Tibial artery (tissue), 4 donors: ENCODE data around the gene TNS3.

Experiments
- DNase-seq, 2 donors: peaks; one replicate each; pipeline ENCODE4 v3.0.0-alpha.2; 2019
- H3K27ac ChIP-seq, 2 donors: fragments of 200-600 bp; sonication (generic) in 1 of 2; 1 replicate in 1 of 2; 2 replicates in 1 of 2; pipeline ENCODE4 v1.5.1; 2018 to 2019; ENCODE audit warnings: mild to moderate bottlenecking in 1 of 2
- H3K27me3 ChIP-seq, 2 donors: fragments of 200-600 bp; sonication (generic) in 1 of 2; one replicate each; pipeline versions ENCODE4 v1.5.1 to v1.6.0; 2016 to 2019
- H3K36me3 ChIP-seq, 3 donors: fragments of 200-600 bp; sonication (generic) in 2 of 3; one replicate each; pipeline ENCODE4 v1.5.1; 2016 to 2019; ENCODE audit warnings: mild to moderate bottlenecking in 2 of 3
- H3K4me1 ChIP-seq, 4 donors: fragments of 200-600 bp; sonication (generic) in 2 of 4; 1 replicate in 3 of 4; 2 replicates in 1 of 4; pipeline ENCODE4 v1.5.1; 2016 to 2019
- H3K4me3 ChIP-seq, 2 donors: fragments of 200-600 bp; sonication (generic) in 1 of 2; 1 replicate in 1 of 2; 2 replicates in 1 of 2; pipeline ENCODE4 v1.5.1; 2018 to 2019; ENCODE audit warnings: mild to moderate bottlenecking in 2 of 2
- H3K9me3 ChIP-seq, 3 donors: fragments of 200-600 bp; sonication (generic) in 1 of 3; one replicate each; pipeline ENCODE4 v1.5.1; 2016 to 2019
- intact Hi-C: fragments of 100-400 bp; cut with DNase I; formaldehyde crosslinking; loops from one replicate; pipeline ENCODE4 v1.15.0; 2023; ENCODE audit warnings: low total_unique reads
- TF ChIP-seq, protein P1 (sequence below), 2 experiments: fragments of 200-600 bp in 1 of 2; fragments of 450-650 bp in 1 of 2; IDR thresholded peaks; one replicate each; pipeline ENCODE4 v1.5.1; 2017 to 2019; ENCODE audit warnings: antibody characterized with exemption in 2 of 2, mild to moderate bottlenecking in 1 of 2, moderate library complexity in 1 of 2

The TNS3 gene

DNA sequence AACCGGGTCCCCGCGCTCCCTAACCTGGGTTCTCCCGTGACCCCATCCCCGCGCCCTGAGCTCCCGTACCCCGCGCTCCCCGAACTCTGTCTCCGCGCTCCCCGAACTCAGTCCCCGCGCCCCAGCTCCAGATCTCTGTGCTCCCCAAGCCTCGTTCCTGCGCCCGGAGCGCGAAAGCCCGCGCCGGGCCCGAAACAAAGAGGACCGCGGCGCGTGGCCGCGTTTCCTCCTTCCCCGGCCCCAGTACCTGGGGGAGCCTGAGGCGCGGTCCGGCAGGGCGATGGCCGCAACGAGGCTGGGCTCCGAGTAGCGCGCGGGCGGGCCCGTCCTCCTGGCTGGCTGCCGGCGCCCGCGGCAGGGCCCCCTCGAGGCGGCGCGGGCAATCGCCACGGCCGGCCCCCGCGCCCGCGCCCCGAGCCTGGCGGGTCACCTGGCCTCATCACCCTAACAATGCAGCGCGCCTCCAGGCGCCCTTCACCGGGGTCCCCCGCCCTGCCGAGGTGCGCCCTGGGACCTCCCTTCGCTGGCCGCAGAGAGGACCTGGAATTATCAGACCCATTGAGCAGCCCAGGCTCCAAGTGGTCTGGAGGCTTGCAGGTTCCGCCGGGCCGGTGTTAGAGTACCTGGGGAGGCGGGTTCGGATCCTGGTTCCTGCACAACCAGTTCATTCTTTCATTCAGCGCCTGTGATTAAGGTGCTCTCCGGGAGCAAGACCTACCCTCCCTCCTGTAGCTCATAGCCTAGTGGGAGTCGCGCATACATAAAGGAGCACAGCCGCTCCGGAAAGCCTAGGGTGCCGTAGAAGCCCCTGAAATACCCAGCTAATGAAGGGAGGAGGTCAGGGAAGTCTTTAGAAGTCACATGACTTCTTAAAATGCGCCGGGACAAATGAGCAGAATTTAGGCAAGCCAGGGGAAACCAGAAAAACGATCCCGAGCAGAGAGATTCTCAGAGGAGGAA is at the start of gene TNS3:
TSS of gene TNS3 (minus strand) at position 308 of the 960 bp plus-strand sequence. CDS start 142,475 bp downstream, outside the sequence.
- H3K36me3 ChIP-seq = no peaks in the 10 kb centered on the region
- no peaks in the 10 kb centered on the region for H3K9me3 ChIP-seq
- H3K4me1 ChIP-seq = peaks cover 0 to 84% (median 62%) of the 10 kb centered on the region in 4 donors
- intact Hi-C loops = loop anchor here (10.0 kb wide), 1 partner anchor 193 kb away; no protein-coding TSS in a partner anchor
- peak within 1 kb of the TSS; percentile 88 to 89 for H3K27ac ChIP-seq
- no peaks in the 10 kb centered on the region for H3K27me3 ChIP-seq
- H3K4me3 ChIP-seq = peak within 1 kb of the TSS; percentile 72
- TF ChIP-seq, protein P1, sequence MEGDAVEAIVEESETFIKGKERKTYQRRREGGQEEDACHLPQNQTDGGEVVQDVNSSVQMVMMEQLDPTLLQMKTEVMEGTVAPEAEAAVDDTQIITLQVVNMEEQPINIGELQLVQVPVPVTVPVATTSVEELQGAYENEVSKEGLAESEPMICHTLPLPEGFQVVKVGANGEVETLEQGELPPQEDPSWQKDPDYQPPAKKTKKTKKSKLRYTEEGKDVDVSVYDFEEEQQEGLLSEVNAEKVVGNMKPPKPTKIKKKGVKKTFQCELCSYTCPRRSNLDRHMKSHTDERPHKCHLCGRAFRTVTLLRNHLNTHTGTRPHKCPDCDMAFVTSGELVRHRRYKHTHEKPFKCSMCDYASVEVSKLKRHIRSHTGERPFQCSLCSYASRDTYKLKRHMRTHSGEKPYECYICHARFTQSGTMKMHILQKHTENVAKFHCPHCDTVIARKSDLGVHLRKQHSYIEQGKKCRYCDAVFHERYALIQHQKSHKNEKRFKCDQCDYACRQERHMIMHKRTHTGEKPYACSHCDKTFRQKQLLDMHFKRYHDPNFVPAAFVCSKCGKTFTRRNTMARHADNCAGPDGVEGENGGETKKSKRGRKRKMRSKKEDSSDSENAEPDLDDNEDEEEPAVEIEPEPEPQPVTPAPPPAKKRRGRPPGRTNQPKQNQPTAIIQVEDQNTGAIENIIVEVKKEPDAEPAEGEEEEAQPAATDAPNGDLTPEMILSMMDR (IDR thresholded peaks at IDR 0.05) = peak; percentile 14 to 51
- peak in 1 of 2 donors; percentile 81 for DNase-seq

DNA sequence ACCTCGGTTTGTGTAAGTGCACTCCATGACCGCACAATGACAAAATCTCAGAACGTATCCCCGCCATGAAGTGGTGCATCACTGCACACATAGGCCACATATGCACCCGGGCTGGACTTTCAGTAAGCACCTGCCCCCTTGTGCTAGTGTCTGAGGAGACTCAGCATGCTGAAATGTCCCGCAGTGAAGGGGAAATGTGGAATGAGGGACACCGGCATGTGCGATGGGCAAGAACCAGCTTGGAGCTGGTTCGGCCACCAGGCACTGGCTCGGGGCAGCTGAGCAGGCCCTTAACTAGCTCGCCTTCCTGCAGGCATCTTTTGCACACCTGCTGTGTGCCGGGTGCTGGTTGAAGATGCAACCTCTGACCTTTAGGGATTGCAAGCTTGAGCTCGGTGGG is 49.8 kb upstream of the TNS3 start:
- Histone ChIP-seq H3K27ac (no peak overlapping the region), H3K36me3 (no peaks in the 10 kb centered on the region), H3K9me3 (no peaks in the 10 kb centered on the region), H3K4me3 (no peak overlapping the region), H3K4me1 (peaks cover 0 to 38% (median 25%) of the 10 kb centered on the region in 4 donors), H3K27me3 (no peaks in the 10 kb centered on the region)
- no peak for DNase-seq
- intact Hi-C loops = no loop called here
- TF ChIP-seq, protein P1 (IDR thresholded peaks at IDR 0.05) = no peak

DNA sequence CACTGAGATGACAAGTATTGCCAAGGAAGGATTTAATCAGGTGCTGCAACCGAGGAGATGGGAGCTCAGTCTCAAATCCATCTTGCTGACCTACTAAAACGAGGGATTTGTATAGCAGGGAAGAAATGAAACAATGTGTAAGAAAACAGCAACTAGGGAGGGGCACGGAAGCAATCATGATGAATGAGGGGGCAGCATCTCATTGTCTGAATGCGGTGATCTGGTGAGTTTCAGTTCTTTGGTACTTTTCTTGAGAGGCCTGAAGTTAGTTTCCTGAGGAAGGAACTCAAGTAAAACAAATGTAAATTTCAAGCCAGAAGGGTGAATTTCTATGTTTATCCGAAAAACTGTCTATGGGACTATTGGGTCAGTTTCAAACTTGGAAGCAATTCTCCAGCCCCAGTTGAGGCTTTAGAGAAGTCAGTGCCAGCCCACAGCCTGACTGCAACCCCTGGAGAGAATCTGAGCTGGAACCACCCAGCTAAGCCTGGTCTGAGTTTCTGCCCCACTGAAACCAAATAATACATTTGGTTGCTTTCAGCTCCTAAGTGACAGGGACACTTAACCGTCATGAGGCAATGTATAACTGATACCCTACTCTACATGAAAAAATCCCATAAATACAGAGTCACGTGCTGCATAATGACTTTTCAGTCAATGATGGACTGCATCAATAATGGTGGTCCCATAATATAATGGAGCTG is 45.8 kb upstream of the TNS3 start:
- TF ChIP-seq, protein P1 (IDR thresholded peaks at IDR 0.05) = no peak

DNA sequence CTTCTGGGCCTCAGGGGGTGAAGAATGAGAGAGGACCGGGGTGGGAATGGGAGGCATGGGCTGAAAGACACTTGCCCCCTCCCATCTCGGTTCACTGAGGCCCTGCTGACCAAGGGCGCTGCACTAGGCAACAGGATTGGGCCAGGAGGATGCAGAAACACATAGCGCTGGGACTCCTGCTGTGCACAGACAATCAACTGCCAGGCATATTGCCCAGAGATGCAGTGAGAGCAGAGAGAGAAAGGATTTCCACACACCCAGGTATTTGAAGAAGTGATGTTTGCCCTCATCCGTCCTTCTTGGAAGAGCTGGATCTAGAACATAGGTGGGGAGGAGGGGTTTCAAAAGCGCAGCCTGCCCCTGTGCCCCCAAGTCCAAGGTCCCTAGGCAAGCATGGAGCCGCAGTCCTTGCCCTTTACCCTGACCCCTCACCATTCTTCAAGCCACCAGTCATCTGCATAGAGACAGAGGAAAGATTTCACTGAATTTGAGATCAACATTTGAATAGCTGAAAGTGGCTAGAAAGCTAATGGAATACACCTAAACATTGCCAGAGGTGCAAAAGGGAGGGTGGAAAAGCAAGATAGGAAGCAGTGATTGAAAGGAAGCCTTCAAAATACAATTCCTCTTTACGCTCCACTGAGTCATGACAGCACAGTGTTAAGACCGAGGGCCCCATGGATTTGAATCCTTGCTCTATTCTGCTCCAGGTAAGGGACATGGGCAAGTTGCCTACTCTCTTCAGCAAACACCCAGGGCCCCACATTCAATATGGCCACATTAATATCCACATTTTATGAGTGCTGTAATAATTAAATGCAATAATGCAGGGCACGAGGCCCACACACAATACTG is 44.2 kb upstream of the TNS3 start:
- H3K9me3 ChIP-seq = no peaks in the 10 kb centered on the region
- intact Hi-C loops = no loop called here
- DNase-seq = no peak
- no peaks in the 10 kb centered on the region for H3K27me3 ChIP-seq
- H3K4me1 ChIP-seq = peaks cover 3 to 45% (median 23%) of the 10 kb centered on the region in 4 donors
- H3K27ac ChIP-seq = no peak overlapping the region
- TF ChIP-seq, protein P1 (IDR thresholded peaks at IDR 0.05) = no peak
- no peaks in the 10 kb centered on the region for H3K36me3 ChIP-seq
- no peak overlapping the region for H3K4me3 ChIP-seq

More for the DNA sequence above, 45.8 kb upstream of the TNS3 start:
- Histone ChIP-seq H3K9me3 (no peaks in the 10 kb centered on the region), H3K4me1 (peaks cover 0 to 28% (median 7%) of the 10 kb centered on the region in 4 donors), H3K4me3 (no peak overlapping the region), H3K27ac (no peak overlapping the region), H3K27me3 (no peaks in the 10 kb centered on the region), H3K36me3 (no peaks in the 10 kb centered on the region)
- intact Hi-C loops = no loop called here
- DNase-seq = no peak

DNA sequence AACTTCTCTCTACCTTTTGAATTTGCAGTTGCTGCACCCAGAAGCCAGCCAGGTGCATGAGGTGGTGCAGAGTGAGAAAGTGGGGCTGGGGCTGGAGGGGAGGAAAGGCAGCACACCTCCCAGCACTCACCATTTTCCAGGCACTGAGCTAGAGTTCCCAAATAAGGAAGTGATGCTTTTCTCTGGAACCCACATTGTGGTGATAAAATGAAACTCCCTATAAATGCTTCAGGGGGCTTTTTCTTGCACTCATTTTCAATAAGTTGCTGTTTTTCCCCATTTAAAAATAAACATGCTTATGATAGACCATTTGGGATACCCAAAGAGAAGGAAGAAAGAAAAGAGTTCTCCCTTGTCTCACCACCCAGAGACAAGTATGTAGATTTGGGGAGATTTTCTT is 42.8 kb upstream of the TNS3 start:
- H3K4me3 ChIP-seq = no peak overlapping the region
- H3K36me3 ChIP-seq = no peaks in the 10 kb centered on the region
- TF ChIP-seq, protein P1 (IDR thresholded peaks at IDR 0.05) = no peak
- H3K4me1 ChIP-seq = peaks cover 3 to 50% (median 27%) of the 10 kb centered on the region in 4 donors
- H3K9me3 ChIP-seq = no peaks in the 10 kb centered on the region
- no peaks in the 10 kb centered on the region for H3K27me3 ChIP-seq
- intact Hi-C loops = no loop called here
- no peak for DNase-seq
- peak overlapping the region in 1 of 2 donors; percentile 74 for H3K27ac ChIP-seq
